Right lobe of liver (tissue), 6 donors: ENCODE data around the gene TRIM24. TPM values are rescaled to one million over a fixed set of nuclear protein-coding genes. Genes with fewer than 3 reads are reported as not detected.
"Not testable (repeated sequence)": the region's sequence is repeated elsewhere in the genome, so short reads cannot be mapped to it uniquely, and the experiment has no call there.

Experiments
- ATAC-seq, 4 donors: fragments of 200-7000 bp; cut with Tn5 transposase; one replicate each; pipeline ENCODE4 v1.9.1; 2020; ENCODE audit warnings: mild to moderate bottlenecking in 4 of 4, moderate library complexity in 4 of 4
- DNase-seq, 3 donors: peaks; one replicate each; pipeline ENCODE4 v3.0.0-alpha.2; 2020
- H3K27ac ChIP-seq, 3 donors: fragments of 200-600 bp; one replicate each; pipeline ENCODE4 v1.8.0; 2022
- H3K27me3 ChIP-seq, 2 donors: fragments of 200-600 bp; one replicate each; pipeline ENCODE4 v1.8.0; 2022
- H3K36me3 ChIP-seq, 4 donors: fragments of 200-600 bp; sonication (generic) in 1 of 4; one replicate each; pipeline versions ENCODE4 v1.5.1 to v1.8.0; 2017 to 2022; ENCODE audit warnings: control low read depth in 1 of 4
- H3K4me1 ChIP-seq, 4 donors: fragments of 200-600 bp; sonication (generic) in 1 of 4; one replicate each; pipeline versions ENCODE4 v1.5.1 to v1.8.0; 2017 to 2022; ENCODE audit warnings: control low read depth in 1 of 4
- H3K4me3 ChIP-seq, 3 donors: fragments of 200-600 bp; one replicate each; pipeline ENCODE4 v1.8.0; 2022
- H3K9me3 ChIP-seq, 4 donors: fragments of 200-600 bp; sonication (generic) in 1 of 4; one replicate each; pipeline versions ENCODE4 v1.5.1 to v1.8.0; 2017 to 2022; ENCODE audit warnings: control low read depth in 1 of 4
- CTCF ChIP-seq, 4 donors: fragments of 200-600 bp in 3 of 4; fragments of 450-650 bp in 1 of 4; IDR thresholded peaks; one replicate each; pipeline versions ENCODE4 v1.5.1 to v1.8.0; 2016 to 2022; ENCODE audit warnings: antibody characterized with exemption in 4 of 4, mild to moderate bottlenecking in 2 of 4
- POLR2A ChIP-seq: fragments of 450-650 bp; IDR thresholded peaks from one replicate; pipeline ENCODE4 v1.6.1; 2017; ENCODE audit warnings: antibody characterized with exemption, mild to moderate bottlenecking
- WGBS: methylation state at CpG from one replicate; pipeline ENCODE4 v1.1.6; 2018; ENCODE audit warnings: low coverage, low lambda C conversion rate; ENCODE audit not compliant: insufficient coverage; ENCODE audit errors: missing lambda C conversion rate; 5-methylcytosine and 5-hydroxymethylcytosine counted together
- intact Hi-C, 2 donors: fragments of 100-400 bp; cut with DNase I; formaldehyde crosslinking; loops; one replicate each; pipeline versions ENCODE4 v1.11.2 to v1.14.1; 2022
- total RNA-seq, 6 experiments: library from RNA; depleted of rRNA in 2 of 6; stranded (reverse); fragments of >200 nt in 2 of 6; fragmentation: NEBNext Ultra II Directional in 3 of 6; extraction: Animal tissue kit (Norgen Biotek cat#: 25700) in 3 of 6; gene quantifications; one replicate each; pipeline versions ENCODE4 v1.1.0 to v1.2.4, GENCODE V29; 2016 to 2023
- donor health status: DM: no; HTN: yes; CAD: no.
- donor health status: DM: no; HTN: no; CAD: no.
- donor health status: DM: no; HTN: no; CAD: no.
- donor health status: DM: no; HTN: yes; CAD: no.
- donor health status: DM: no; HTN: yes; CAD: no.

The TRIM24 gene
- total RNA-seq, 6 experiments from 2014 or later: 14.5 to 18.9 (median 16.5) TPM

DNA sequence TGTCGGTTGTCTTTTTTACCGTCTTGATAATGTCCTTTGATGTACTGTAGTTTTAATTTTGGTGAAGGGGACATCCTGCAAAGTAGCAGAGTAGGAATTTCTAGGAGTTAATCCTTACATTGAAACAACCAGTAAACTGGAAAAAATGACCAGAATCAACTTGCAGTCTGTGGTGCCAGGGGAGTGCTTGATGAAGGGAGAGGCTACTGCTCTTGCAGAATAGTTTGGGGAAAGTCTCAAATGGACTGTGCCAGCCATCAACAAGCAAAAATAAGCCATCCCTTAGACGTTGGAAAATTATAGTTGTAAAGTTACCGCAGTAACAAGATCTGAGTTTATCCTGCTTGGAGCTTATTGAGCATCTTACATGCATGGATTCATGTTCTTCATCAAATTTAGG is 32.4 kb downstream of the TRIM24 start:
- Histone ChIP-seq H3K27ac (no peak overlapping the region), H3K4me1 (peaks cover 0 to 10% (median 0%) of the 10 kb centered on the region in 4 donors), H3K27me3 (no peaks in the 10 kb centered on the region), H3K36me3 (no peaks in the 10 kb centered on the region), H3K4me3 (no peak overlapping the region), H3K9me3 (no peaks in the 10 kb centered on the region)
- WGBS: 73% methylated on average over 4 of the region's 4 CpGs
- intact Hi-C loops: no loop called here
- no peak for TF ChIP-seq CTCF (IDR thresholded peaks at IDR 0.05)
- TF ChIP-seq POLR2A: no peak
- ATAC-seq (no peak), DNase-seq (no peak)

DNA sequence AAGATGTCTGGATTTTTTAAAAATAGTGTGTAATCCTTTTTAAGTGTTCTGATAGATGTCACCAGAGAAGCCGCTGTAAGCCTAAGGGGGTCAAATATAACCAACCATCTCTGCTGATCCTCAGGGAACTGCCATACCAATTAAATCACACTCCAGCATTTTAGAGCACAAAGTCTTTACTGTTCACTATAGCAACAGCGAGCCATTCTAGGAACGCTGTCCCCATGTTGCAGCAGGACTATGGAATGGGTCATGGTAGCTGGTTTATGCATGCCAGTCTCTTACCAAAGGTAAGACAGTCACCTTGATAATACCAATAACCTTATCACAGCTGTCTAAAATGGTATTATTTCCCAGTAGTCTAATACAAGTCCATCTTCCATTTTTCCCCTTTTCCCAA is 33.5 kb downstream of the TRIM24 start:
- Histone ChIP-seq H3K4me1 (peaks cover 0 to 9% (median 0%) of the 10 kb centered on the region in 4 donors), H3K27me3 (no peaks in the 10 kb centered on the region), H3K36me3 (no peaks in the 10 kb centered on the region), H3K27ac (no peak overlapping the region), H3K4me3 (no peak overlapping the region), H3K9me3 (no peaks in the 10 kb centered on the region)
- 100% methylated on average over 3 of the region's 3 CpGs for WGBS
- DNase-seq: no peak
- TF ChIP-seq POLR2A (no peak), CTCF (IDR thresholded peaks at IDR 0.05) (no peak)
- no peak for ATAC-seq
- intact Hi-C loops: no loop called here

GRCh38 chr7:138495485-138495884 is 35.4 kb downstream of the TRIM24 start:
- TF ChIP-seq POLR2A (no peak), CTCF (IDR thresholded peaks at IDR 0.05) (no peak)
- Histone ChIP-seq H3K4me1 (peaks cover 0 to 9% (median 0%) of the 10 kb centered on the region in 4 donors), H3K36me3 (no peaks in the 10 kb centered on the region), H3K4me3 (no peak overlapping the region), H3K27me3 (no peaks in the 10 kb centered on the region), H3K27ac (no peak overlapping the region), H3K9me3 (no peaks in the 10 kb centered on the region)
- intact Hi-C loops: no loop called here
- ATAC-seq: no peak
- 100% methylated on average over 1 of the region's 1 CpG for WGBS
- no peak for DNase-seq

DNA sequence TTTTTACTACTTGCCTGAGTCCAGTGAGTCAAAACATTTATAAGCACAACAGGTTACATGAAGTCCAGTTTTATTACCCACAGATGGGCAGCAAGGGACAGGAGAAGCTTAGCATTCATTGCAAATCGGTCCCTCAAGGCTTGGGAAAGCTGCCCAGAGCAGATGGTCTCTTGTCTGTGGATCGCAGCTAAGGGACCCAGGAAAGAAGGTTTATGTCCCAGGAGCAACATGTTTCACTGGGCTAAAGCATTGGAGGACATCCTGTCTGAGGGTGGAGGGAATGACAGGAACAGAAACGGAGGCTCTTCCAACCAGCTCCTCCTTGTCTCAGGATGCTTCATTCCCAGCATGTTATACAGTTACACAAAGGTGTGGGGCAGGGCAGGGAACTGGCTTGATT is 39.3 kb downstream of the TRIM24 start:
- Histone ChIP-seq H3K27ac (no peak overlapping the region), H3K27me3 (no peaks in the 10 kb centered on the region), H3K36me3 (no peaks in the 10 kb centered on the region), H3K4me1 (peaks cover 0 to 5% (median 0%) of the 10 kb centered on the region in 4 donors), H3K9me3 (no peaks in the 10 kb centered on the region), H3K4me3 (no peak overlapping the region)
- intact Hi-C loops: no loop called here
- no peak for TF ChIP-seq CTCF (IDR thresholded peaks at IDR 0.05)
- no peak for TF ChIP-seq POLR2A
- DNase-seq (no peak), ATAC-seq (peak in 1 of 4 donors; percentile 19)
- WGBS: 87% methylated on average over 3 of the region's 3 CpGs

- intact Hi-C loops, H3K4me1 ChIP-seq, H3K27ac ChIP-seq: not testable (repeated sequence)
Measured at GRCh38 chr7:138500303-138500702, 40.2 kb downstream of the TRIM24 start.

More at GRCh38 chr7:138500303-138500702, 40.2 kb downstream of the TRIM24 start:
- DNase-seq, ATAC-seq, H3K36me3 ChIP-seq, H3K4me3 ChIP-seq, H3K9me3 ChIP-seq, H3K27me3 ChIP-seq: not testable (repeated sequence)
- 100% methylated on average over 1 of the region's 2 CpGs for WGBS
